ENCODE data around the gene DECR2.
A peak's percentile ranks its signal among the peaks of the same experiment; 100 is the strongest.
"Not testable (repeated sequence)": the region's sequence is repeated elsewhere in the genome, so short reads cannot be mapped to it uniquely, and the experiment has no call there.

The DECR2 gene

GRCh38 chr16:405548-406506 lies 4.1 kb downstream of the DECR2 start:
- DNase-seq, result no peak

GRCh38 chr16:407253-407652 lies 5.6 kb downstream of the DECR2 start:
- no peak for DNase-seq

GRCh38 chr16:410516-411178 lies 9.0 kb downstream of the DECR2 start:
- no peak for DNase-seq

- no peak for DNase-seq
Measured at GRCh38 chr16:411576-412265, 10.0 kb downstream of the DECR2 start.

GRCh38 chr16:414395-415169 lies 12.9 kb downstream of the DECR2 start:
- DNase-seq, result no peak

- DNase-seq, result not testable (repeated sequence)
Measured at GRCh38 chr16:415170-415498, 13.4 kb downstream of the DECR2 start.

GRCh38 chr16:422179-422578 lies 20.5 kb downstream of the DECR2 start:
- DNase-seq, result not testable (repeated sequence)

- no peak for DNase-seq
Measured at GRCh38 chr16:424033-424622, 22.4 kb downstream of the DECR2 start.

GRCh38 chr16:424623-425081 lies 23.0 kb downstream of the DECR2 start:
- DNase-seq, result peak; percentile 40

- peak; percentile 89 for DNase-seq
Measured at GRCh38 chr16:425082-425718, 23.5 kb downstream of the DECR2 start, which contains the start of gene RAB11FIP3. RAB11FIP3 (plus strand) TSS chr16:425649; CDS start chr16:426007, 358 bp downstream.

GRCh38 chr16:425740-426114 lies 24.0 kb downstream of the DECR2 start:
- peak; percentile 62 for DNase-seq

- peak; percentile 28 for DNase-seq
Measured at GRCh38 chr16:426115-426905, 24.6 kb downstream of the DECR2 start.

- no peak for DNase-seq
Measured at GRCh38 chr16:426906-427249, 25.2 kb downstream of the DECR2 start.

- DNase-seq, result no peak
Measured at GRCh38 chr16:427250-427649, 25.6 kb downstream of the DECR2 start.

- no peak for DNase-seq
Measured at GRCh38 chr16:430904-431303, 29.2 kb downstream of the DECR2 start.

- DNase-seq, result no peak
Measured at GRCh38 chr16:440627-441026, 38.9 kb downstream of the DECR2 start.

GRCh38 chr16:441447-441846 lies 39.8 kb downstream of the DECR2 start:
- no peak for DNase-seq

- no peak for DNase-seq
Measured at GRCh38 chr16:442976-443375, 41.3 kb downstream of the DECR2 start.

GRCh38 chr16:444027-444426 lies 42.3 kb downstream of the DECR2 start:
- no peak for DNase-seq

- DNase-seq, result no peak
Measured at GRCh38 chr16:445566-445965, 43.9 kb downstream of the DECR2 start.

- no peak for DNase-seq
Measured at GRCh38 chr16:450385-450784, 48.7 kb downstream of the DECR2 start.
